Thyroid gland (tissue), 4 donors: ENCODE measurements around the gene PLEKHM3.

Source experiments
- POLR2A ChIP-seq, 2 donors: fragments of 450-650 bp; IDR thresholded peaks; one replicate each; pipeline ENCODE4 v1.6.1; 2017; ENCODE audit warnings: antibody characterized with exemption in 2 of 2, mild to moderate bottlenecking in 2 of 2, moderate library complexity in 1 of 2
- TF ChIP-seq, protein P1 (sequence below), 6 experiments: fragments of 200-600 bp in 3 of 6; fragments of 450-650 bp in 3 of 6; sonication (generic) in 3 of 6; IDR thresholded peaks; one replicate each; pipeline ENCODE4 v1.5.1; 2016 to 2019; ENCODE audit warnings: antibody characterized with exemption in 6 of 6, mild to moderate bottlenecking in 2 of 6, inconsistent platforms in 1 of 6, moderate library complexity in 1 of 6

DNA sequence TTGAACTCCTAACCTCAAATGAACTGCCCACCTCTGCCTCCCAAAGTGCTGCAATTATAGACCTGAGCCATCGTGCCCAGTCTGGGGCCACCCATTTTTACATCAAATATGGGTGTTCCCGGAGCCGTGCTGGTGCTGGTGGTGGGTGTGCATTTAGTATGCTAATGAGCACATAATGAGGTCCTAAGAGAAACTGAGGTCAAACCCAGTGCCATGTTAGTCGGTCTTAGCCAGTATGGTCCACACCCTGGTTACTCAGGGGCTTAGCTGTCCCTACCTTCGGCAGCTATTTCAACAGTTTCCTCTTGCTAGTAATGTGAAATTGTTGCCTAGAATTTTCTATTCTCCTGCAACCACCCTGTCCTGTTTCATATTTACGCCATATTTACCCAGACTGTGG, 217.2 kb downstream of the PLEKHM3 start:
- no peak for TF ChIP-seq POLR2A (IDR thresholded peaks at IDR 0.05)
- TF ChIP-seq, protein P1, sequence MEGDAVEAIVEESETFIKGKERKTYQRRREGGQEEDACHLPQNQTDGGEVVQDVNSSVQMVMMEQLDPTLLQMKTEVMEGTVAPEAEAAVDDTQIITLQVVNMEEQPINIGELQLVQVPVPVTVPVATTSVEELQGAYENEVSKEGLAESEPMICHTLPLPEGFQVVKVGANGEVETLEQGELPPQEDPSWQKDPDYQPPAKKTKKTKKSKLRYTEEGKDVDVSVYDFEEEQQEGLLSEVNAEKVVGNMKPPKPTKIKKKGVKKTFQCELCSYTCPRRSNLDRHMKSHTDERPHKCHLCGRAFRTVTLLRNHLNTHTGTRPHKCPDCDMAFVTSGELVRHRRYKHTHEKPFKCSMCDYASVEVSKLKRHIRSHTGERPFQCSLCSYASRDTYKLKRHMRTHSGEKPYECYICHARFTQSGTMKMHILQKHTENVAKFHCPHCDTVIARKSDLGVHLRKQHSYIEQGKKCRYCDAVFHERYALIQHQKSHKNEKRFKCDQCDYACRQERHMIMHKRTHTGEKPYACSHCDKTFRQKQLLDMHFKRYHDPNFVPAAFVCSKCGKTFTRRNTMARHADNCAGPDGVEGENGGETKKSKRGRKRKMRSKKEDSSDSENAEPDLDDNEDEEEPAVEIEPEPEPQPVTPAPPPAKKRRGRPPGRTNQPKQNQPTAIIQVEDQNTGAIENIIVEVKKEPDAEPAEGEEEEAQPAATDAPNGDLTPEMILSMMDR (IDR thresholded peaks at IDR 0.05), result no peak
